Keratinocyte (primary cell): Measurements from ENCODE around the gene EEF1AKMT1. TPM values are rescaled to one million over a fixed set of nuclear protein-coding genes. Genes with fewer than 3 reads are reported as not detected.

Source experiments
- DNase-seq: peaks from one replicate; pipeline ENCODE4 v3.0.0-alpha.2; 2011; ENCODE audit warnings: low read depth, missing footprints, low spot score
- FAIRE-seq: peaks from 2 replicates; lab custom pipeline; 2011; peaks lifted over from hg19 to GRCh38; lab: Jason Lieb, UNC
- H2AFZ ChIP-seq: 2 replicates; pipeline ENCODE4 v1.6.0; 2012; ENCODE audit warnings: low read length, control low read depth, inconsistent platforms; ENCODE audit not compliant: control insufficient read depth
- H3K27ac ChIP-seq: 2 replicates; pipeline ENCODE4 v1.5.1; 2011; ENCODE audit warnings: low read length; ENCODE audit not compliant: control insufficient read depth, insufficient read depth
- H3K27me3 ChIP-seq: 3 replicates; pipeline ENCODE4 v1.6.0; 2011; ENCODE audit warnings: low read length; ENCODE audit not compliant: control insufficient read depth, insufficient read depth; ENCODE audit errors: extremely low read depth
- H3K36me3 ChIP-seq, 2 experiments: 2 replicates in 1 of 2; 3 replicates in 1 of 2; pipeline ENCODE4 v1.5.1; 2011; ENCODE audit warnings: low read length in 2 of 2, mild to moderate bottlenecking in 1 of 2; ENCODE audit not compliant: control insufficient read depth in 2 of 2, insufficient read depth in 2 of 2; ENCODE audit errors: extremely low read depth in 1 of 2
- H3K4me1 ChIP-seq: 3 replicates; pipeline ENCODE4 v1.5.1; 2011; ENCODE audit warnings: low read length; ENCODE audit not compliant: control insufficient read depth, insufficient read depth; ENCODE audit errors: extremely low read depth
- H3K4me2 ChIP-seq: 3 replicates; pipeline ENCODE4 v1.6.0; 2011; ENCODE audit warnings: low read depth, low read length; ENCODE audit not compliant: control insufficient read depth, insufficient read depth; ENCODE audit errors: extremely low read depth
- H3K4me3 ChIP-seq, 3 experiments: fragments of 200-600 bp in 1 of 3; sonication (generic) in 1 of 3; 2 replicates in 2 of 3; 3 replicates in 1 of 3; pipeline ENCODE4 v1.5.1; 2011 to 2016; ENCODE audit warnings: low read length in 3 of 3, mild to moderate bottlenecking in 3 of 3, control low read depth in 2 of 3, inconsistent platforms in 1 of 3, low read depth in 1 of 3, mixed read lengths in 1 of 3, mixed run types in 1 of 3, moderate library complexity in 1 of 3; ENCODE audit not compliant: control insufficient read depth in 2 of 3, insufficient read depth in 2 of 3; ENCODE audit errors: extremely low read depth in 1 of 3
- H3K79me2 ChIP-seq: 2 replicates; pipeline ENCODE4 v1.6.0; 2012; ENCODE audit warnings: low read length; ENCODE audit not compliant: control insufficient read depth, insufficient read depth
- H3K9ac ChIP-seq: 3 replicates; pipeline ENCODE4 v1.6.0; 2011; ENCODE audit warnings: low read length; ENCODE audit not compliant: control insufficient read depth, insufficient read depth; ENCODE audit errors: extremely low read depth
- H3K9me1 ChIP-seq: 3 replicates; pipeline ENCODE4 v1.6.0; 2011; ENCODE audit warnings: low read length; ENCODE audit not compliant: control insufficient read depth, insufficient read depth; ENCODE audit errors: extremely low read depth
- H3K9me3 ChIP-seq: 2 replicates; pipeline ENCODE4 v1.5.1; 2012; ENCODE audit warnings: low read depth, low read length; ENCODE audit not compliant: control insufficient read depth
- H4K20me1 ChIP-seq: 3 replicates; pipeline ENCODE4 v1.6.0; 2011; ENCODE audit warnings: low read length; ENCODE audit not compliant: control insufficient read depth, insufficient read depth; ENCODE audit errors: extremely low read depth
- CTCF ChIP-seq, 3 experiments: IDR thresholded peaks in 1 of 3; conservative IDR thresholded peaks in 1 of 3; optimal IDR thresholded peaks in 1 of 3; 2 replicates in 2 of 3; 3 replicates in 1 of 3; pipeline versions ENCODE3 to v1.5.1; 2011; ENCODE audit warnings: low read length in 3 of 3, mild to moderate bottlenecking in 3 of 3, moderate library complexity in 2 of 3, control low read depth in 1 of 3, inconsistent platforms in 1 of 3; ENCODE audit not compliant: insufficient read depth in 2 of 3; ENCODE audit errors: extremely low read depth in 1 of 3
- EZH2 ChIP-seq: IDR thresholded peaks from one replicate; pipeline ENCODE4 v1.6.1; 2012; ENCODE audit warnings: inconsistent platforms, mild to moderate bottlenecking, low read length, moderate library complexity
- dilution Hi-C: fragments of 300-500 bp; cut with MboI; formaldehyde crosslinking; loops from one replicate; pipeline ENCODE4 v1.7.0; 2020; ENCODE audit warnings: low sequenced_read_pairs; ENCODE audit not compliant: extremely low pct_ligation_motif_present
- polyA plus RNA-seq, 5 experiments: library from polyadenylated mRNA; depleted of rRNA in 3 of 5; stranded (reverse) in 3 of 5; stranded (forward) in 1 of 5; unstranded in 1 of 5; fragments of >200 nt; gene quantifications; 1 replicate in 1 of 5; 2 replicates in 3 of 5; 3 replicates in 1 of 5; pipeline versions ENCODE4 v1.2.1 to v1.2.3, GENCODE V29; 2011 to 2012; ENCODE audit warnings: missing spikeins in 2 of 5, low read depth in 1 of 5, low replicate concordance in 1 of 5

Gene EEF1AKMT1
- polyA plus RNA-seq, 1 donor (not counting 4 experiments of a cell fraction or from before 2014, with no cell fraction given) = 10.1 TPM

- H3K27ac ChIP-seq = no peak overlapping the region
- TF ChIP-seq EZH2 (no peak), CTCF (optimal IDR thresholded peaks at IDR 0.05 in 1 of 3, IDR thresholded peaks at IDR 0.05 in 1 of 3, conservative IDR thresholded peaks at IDR 0.05 in 1 of 3; ENCODE audit: extremely low read depth in 1 of 3, insufficient read depth in 2 of 3, low read length in 3 of 3) (no peak)
- H4K20me1 ChIP-seq = no peaks in the 10 kb centered on the region
- DNase-seq (no peak), FAIRE-seq (no peak)
- no peaks in the 10 kb centered on the region for H3K9me1 ChIP-seq
- H3K79me2 ChIP-seq = no peaks in the 10 kb centered on the region
- H3K9me3 ChIP-seq = no peaks in the 10 kb centered on the region
- no peak overlapping the region for H2AFZ ChIP-seq
- H3K36me3 ChIP-seq = no peaks in the 10 kb centered on the region
- H3K4me1 ChIP-seq = no peaks in the 10 kb centered on the region
- H3K4me3 ChIP-seq = no peak overlapping the region
- dilution Hi-C loops = no loop called here
- H3K9ac ChIP-seq = no peak overlapping the region
- no peaks in the 10 kb centered on the region for H3K27me3 ChIP-seq
- no peak overlapping the region for H3K4me2 ChIP-seq
These were observed 45.0 kb downstream of the EEF1AKMT1 start for GRCh38 chr13:20728579-20729311.

GRCh38 chr13:20727856-20728255 is 45.9 kb downstream of the EEF1AKMT1 start:
- dilution Hi-C loops = no loop called here
- Histone ChIP-seq H3K27ac (no peak overlapping the region), H3K79me2 (no peaks in the 10 kb centered on the region), H4K20me1 (no peaks in the 10 kb centered on the region), H3K9me3 (no peaks in the 10 kb centered on the region), H2AFZ (no peak overlapping the region), H3K9me1 (no peaks in the 10 kb centered on the region), H3K4me3 (no peak overlapping the region), H3K36me3 (no peaks in the 10 kb centered on the region), H3K4me1 (no peaks in the 10 kb centered on the region), H3K27me3 (no peaks in the 10 kb centered on the region), H3K4me2 (no peak overlapping the region), H3K9ac (no peak overlapping the region)
- DNase-seq (no peak), FAIRE-seq (no peak)
- no peak for TF ChIP-seq EZH2
- no peak for TF ChIP-seq CTCF (optimal IDR thresholded peaks at IDR 0.05 in 1 of 3, IDR thresholded peaks at IDR 0.05 in 1 of 3, conservative IDR thresholded peaks at IDR 0.05 in 1 of 3; ENCODE audit: extremely low read depth in 1 of 3, insufficient read depth in 2 of 3, low read length in 3 of 3)
